Smooth muscle cell (in vitro differentiated cells): ENCODE data around the gene EHD4. TPM values are rescaled to one million over a fixed set of nuclear protein-coding genes. Genes with fewer than 3 reads are reported as not detected.

ENCODE experiments used
- DNase-seq: peaks from one replicate; lab custom pipeline; 2025; ENCODE audit not compliant: unreplicated experiment; lab: John Stamatoyannopoulos, UW
- H2AFZ ChIP-seq: fragments of 200-600 bp; sonication (generic); 2 replicates; pipeline ENCODE4 v1.6.0; 2016; ENCODE audit warnings: antibody characterized with exemption, low read depth, mild to moderate bottlenecking
- H3F3A ChIP-seq: fragments of 200-600 bp; sonication (generic); 2 replicates; pipeline ENCODE4 v1.6.0; 2017; ENCODE audit warnings: antibody characterized with exemption, low read depth
- H3K27ac ChIP-seq: fragments of 200-600 bp; sonication (generic); 2 replicates; pipeline ENCODE4 v1.5.1; 2016; ENCODE audit warnings: low read depth, mild to moderate bottlenecking
- H3K27me3 ChIP-seq: fragments of 200-600 bp; sonication (generic); 2 replicates; pipeline ENCODE4 v1.6.1; 2016; ENCODE audit warnings: low read depth, mild to moderate bottlenecking
- H3K36me3 ChIP-seq: fragments of 200-600 bp; sonication (generic); 2 replicates; pipeline ENCODE4 v1.5.1; 2016; ENCODE audit warnings: low read depth
- H3K4me1 ChIP-seq: fragments of 200-600 bp; sonication (generic); 2 replicates; pipeline ENCODE4 v1.5.1; 2016; ENCODE audit warnings: low read depth
- H3K4me2 ChIP-seq: fragments of 200-600 bp; sonication (generic); 2 replicates; pipeline ENCODE4 v1.6.0; 2016; ENCODE audit warnings: mild to moderate bottlenecking
- H3K4me3 ChIP-seq: fragments of 200-600 bp; sonication (generic); 2 replicates; pipeline ENCODE4 v1.5.1; 2016; ENCODE audit warnings: mild to moderate bottlenecking
- H3K79me2 ChIP-seq: fragments of 200-600 bp; sonication (generic); 2 replicates; pipeline ENCODE4 v1.6.0; 2016; ENCODE audit warnings: low read depth, mild to moderate bottlenecking
- H3K9ac ChIP-seq: fragments of 200-600 bp; sonication (generic); 2 replicates; pipeline ENCODE4 v1.6.0; 2016; ENCODE audit warnings: low read depth
- H3K9me3 ChIP-seq: fragments of 200-600 bp; sonication (generic); replicated peaks from 2 replicates; pipeline ENCODE4 v1.5.1; 2016; ENCODE audit warnings: low read depth
- H4K20me1 ChIP-seq: fragments of 200-600 bp; sonication (generic); 2 replicates; pipeline ENCODE4 v1.6.0; 2016; ENCODE audit warnings: low read depth
- WGBS: methylation state at CpG from one replicate; pipeline ENCODE4 v1.1.7; 2016; ENCODE audit warnings: low lambda C conversion rate; 5-methylcytosine and 5-hydroxymethylcytosine counted together
- polyA plus RNA-seq: library from polyadenylated mRNA; unstranded; fragments of >200 nt; fragmentation: Nextera tagmentation; extraction: Ambion mirVana; gene quantifications from 2 replicates; pipeline ENCODE4 v1.2.1, GENCODE V29; 2016
- total RNA-seq: library from RNA; depleted of rRNA; stranded (reverse); fragments of >200 nt; gene quantifications from 2 replicates; pipeline ENCODE4 v1.2.3, GENCODE V29; 2014
- TF ChIP-seq, protein P1 (sequence below): fragments of 200-600 bp; sonication (generic); IDR thresholded peaks from 2 replicates; pipeline ENCODE4 v1.5.1; 2017; ENCODE audit warnings: borderline replicate concordance, mild to moderate bottlenecking, antibody characterized with exemption; ENCODE audit not compliant: insufficient read depth, poor library complexity, severe bottlenecking

EHD4 gene
- total and polyA plus RNA-seq, 2 experiments from 2014 or later: 11.5 to 15.8 TPM

DNA sequence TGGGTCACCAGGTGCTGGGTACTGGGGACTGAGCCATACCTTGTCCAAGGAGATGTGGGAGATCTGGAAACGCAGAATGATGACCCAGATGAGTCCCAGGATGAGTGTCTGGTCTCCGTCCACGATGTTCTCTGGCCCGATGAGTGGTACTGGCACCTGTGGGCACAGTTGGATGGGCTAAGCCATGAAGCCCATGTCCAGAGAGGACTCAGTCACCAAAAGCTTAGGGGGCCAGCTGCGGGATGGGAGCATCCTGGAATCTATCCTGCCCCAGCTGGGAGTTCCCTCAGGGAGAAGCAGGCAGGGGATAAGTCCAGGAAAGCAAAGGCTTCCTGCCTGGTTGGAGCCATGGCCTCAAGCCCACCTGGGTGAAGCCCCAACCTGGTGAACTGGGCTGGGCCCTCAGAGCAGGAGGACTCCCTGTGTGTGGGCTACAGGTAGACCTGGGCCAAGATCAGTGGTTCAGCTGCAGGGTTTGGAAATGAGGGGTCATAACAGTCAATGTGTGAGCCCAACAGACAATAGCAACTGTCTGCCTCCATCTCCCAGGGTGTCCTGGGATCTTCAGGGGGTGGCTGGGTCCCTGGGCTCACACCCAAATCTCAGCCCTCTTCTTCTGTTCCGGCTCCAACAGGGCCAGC lies 82.2 kb downstream of the EHD4 start:
- no peaks in the 10 kb centered on the region for H3F3A ChIP-seq
- H3K4me3 ChIP-seq: no peak overlapping the region
- no peaks in the 10 kb centered on the region for H4K20me1 ChIP-seq
- no peaks in the 10 kb centered on the region for H3K27me3 ChIP-seq
- no peak overlapping the region for H3K9ac ChIP-seq
- TF ChIP-seq, protein P1, sequence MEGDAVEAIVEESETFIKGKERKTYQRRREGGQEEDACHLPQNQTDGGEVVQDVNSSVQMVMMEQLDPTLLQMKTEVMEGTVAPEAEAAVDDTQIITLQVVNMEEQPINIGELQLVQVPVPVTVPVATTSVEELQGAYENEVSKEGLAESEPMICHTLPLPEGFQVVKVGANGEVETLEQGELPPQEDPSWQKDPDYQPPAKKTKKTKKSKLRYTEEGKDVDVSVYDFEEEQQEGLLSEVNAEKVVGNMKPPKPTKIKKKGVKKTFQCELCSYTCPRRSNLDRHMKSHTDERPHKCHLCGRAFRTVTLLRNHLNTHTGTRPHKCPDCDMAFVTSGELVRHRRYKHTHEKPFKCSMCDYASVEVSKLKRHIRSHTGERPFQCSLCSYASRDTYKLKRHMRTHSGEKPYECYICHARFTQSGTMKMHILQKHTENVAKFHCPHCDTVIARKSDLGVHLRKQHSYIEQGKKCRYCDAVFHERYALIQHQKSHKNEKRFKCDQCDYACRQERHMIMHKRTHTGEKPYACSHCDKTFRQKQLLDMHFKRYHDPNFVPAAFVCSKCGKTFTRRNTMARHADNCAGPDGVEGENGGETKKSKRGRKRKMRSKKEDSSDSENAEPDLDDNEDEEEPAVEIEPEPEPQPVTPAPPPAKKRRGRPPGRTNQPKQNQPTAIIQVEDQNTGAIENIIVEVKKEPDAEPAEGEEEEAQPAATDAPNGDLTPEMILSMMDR: no peak
- no peak overlapping the region for H2AFZ ChIP-seq
- no peak for DNase-seq
- H3K36me3 ChIP-seq: no peaks in the 10 kb centered on the region
- no peak overlapping the region for H3K4me2 ChIP-seq
- H3K4me1 ChIP-seq: peaks cover 11% of the 10 kb centered on the region
- no peaks in the 10 kb centered on the region for H3K79me2 ChIP-seq
- H3K27ac ChIP-seq: no peak overlapping the region
- H3K9me3 ChIP-seq: no peaks in the 10 kb centered on the region
- 89% methylated on average over 6 of the region's 6 CpGs for WGBS

GRCh38 chr15:41888662-41889253 lies 83.6 kb downstream of the EHD4 start:
- H3K27ac ChIP-seq: no peak overlapping the region
- no peaks in the 10 kb centered on the region for H3K36me3 ChIP-seq
- H2AFZ ChIP-seq: no peak overlapping the region
- no peak overlapping the region for H3K9ac ChIP-seq
- no peaks in the 10 kb centered on the region for H3K79me2 ChIP-seq
- H3F3A ChIP-seq: no peaks in the 10 kb centered on the region
- no peaks in the 10 kb centered on the region for H3K9me3 ChIP-seq
- 89% methylated on average over 7 of the region's 7 CpGs for WGBS
- H3K27me3 ChIP-seq: no peaks in the 10 kb centered on the region
- no peaks in the 10 kb centered on the region for H4K20me1 ChIP-seq
- DNase-seq: no peak
- no peak overlapping the region for H3K4me2 ChIP-seq
- H3K4me3 ChIP-seq: no peak overlapping the region
- TF ChIP-seq, protein P1: no peak
- peaks cover 11% of the 10 kb centered on the region for H3K4me1 ChIP-seq

GRCh38 chr15:41887893-41888292 lies 84.5 kb downstream of the EHD4 start:
- Histone ChIP-seq H3K4me3 (no peak overlapping the region), H3K9me3 (no peaks in the 10 kb centered on the region), H3K4me2 (no peak overlapping the region), H3F3A (no peaks in the 10 kb centered on the region), H4K20me1 (no peaks in the 10 kb centered on the region), H3K27me3 (peaks cover 6% of the 10 kb centered on the region), H2AFZ (no peak overlapping the region), H3K79me2 (no peaks in the 10 kb centered on the region), H3K27ac (no peak overlapping the region), H3K36me3 (no peaks in the 10 kb centered on the region), H3K9ac (no peak overlapping the region), H3K4me1 (peaks cover 11% of the 10 kb centered on the region)
- TF ChIP-seq, protein P1: no peak
- 93% methylated on average over 9 of the region's 9 CpGs for WGBS
- DNase-seq: no peak

GRCh38 chr15:41887161-41887560 lies 85.2 kb downstream of the EHD4 start:
- no peaks in the 10 kb centered on the region for H4K20me1 ChIP-seq
- no peak overlapping the region for H2AFZ ChIP-seq
- H3K27me3 ChIP-seq: peaks cover 13% of the 10 kb centered on the region
- H3K9me3 ChIP-seq: no peaks in the 10 kb centered on the region
- TF ChIP-seq, protein P1: no peak
- H3K4me1 ChIP-seq: peaks cover 14% of the 10 kb centered on the region
- no peak overlapping the region for H3K9ac ChIP-seq
- H3F3A ChIP-seq: no peaks in the 10 kb centered on the region
- no peaks in the 10 kb centered on the region for H3K36me3 ChIP-seq
- 97% methylated on average over 10 of the region's 10 CpGs for WGBS
- H3K4me2 ChIP-seq: no peak overlapping the region
- H3K79me2 ChIP-seq: no peaks in the 10 kb centered on the region
- H3K4me3 ChIP-seq: no peak overlapping the region
- DNase-seq: no peak
- no peak overlapping the region for H3K27ac ChIP-seq
